IPS-18a (cell line): ENCODE measurements around the gene VSTM2B.

ENCODE experiments used
- H3K27ac ChIP-seq: one replicate; pipeline ENCODE4 v1.5.1; 2013; ENCODE audit warnings: low read length
- H3K27me3 ChIP-seq: one replicate; pipeline ENCODE4 v1.6.1; 2013; ENCODE audit warnings: mild to moderate bottlenecking, low read length; ENCODE audit not compliant: control insufficient read depth, insufficient read depth
- H3K36me3 ChIP-seq: one replicate; pipeline ENCODE4 v1.6.1; 2013; ENCODE audit warnings: low read depth, low read length; ENCODE audit not compliant: control insufficient read depth
- H3K4me1 ChIP-seq: one replicate; pipeline ENCODE4 v1.6.1; 2013; ENCODE audit warnings: low read depth, low read length; ENCODE audit not compliant: control insufficient read depth
- H3K4me3 ChIP-seq: one replicate; pipeline ENCODE4 v1.5.1; 2013; ENCODE audit warnings: low read length
- H3K9ac ChIP-seq: one replicate; pipeline ENCODE4 v1.6.1; 2013; ENCODE audit warnings: mild to moderate bottlenecking, low read length, moderate library complexity
- H3K9me3 ChIP-seq: one replicate; pipeline ENCODE4 v1.6.1; 2013; ENCODE audit warnings: low read depth, low read length; ENCODE audit not compliant: control insufficient read depth

VSTM2B gene

GRCh38 chr19:29535214-29535831 is 9.5 kb downstream of the VSTM2B start:
- no peaks in the 10 kb centered on the region for H3K36me3 ChIP-seq
- H3K9ac ChIP-seq: no peak overlapping the region
- H3K4me3 ChIP-seq: no peak overlapping the region
- peaks cover 19% of the 10 kb centered on the region for H3K27me3 ChIP-seq
- H3K27ac ChIP-seq: no peak overlapping the region
- no peaks in the 10 kb centered on the region for H3K9me3 ChIP-seq
- H3K4me1 ChIP-seq: peaks cover 7% of the 10 kb centered on the region

GRCh38 chr19:29535984-29536508 is 10.3 kb downstream of the VSTM2B start:
- peaks cover 12% of the 10 kb centered on the region for H3K27me3 ChIP-seq
- H3K4me1 ChIP-seq: peaks cover 7% of the 10 kb centered on the region
- no peak overlapping the region for H3K27ac ChIP-seq
- no peak overlapping the region for H3K9ac ChIP-seq
- H3K36me3 ChIP-seq: no peaks in the 10 kb centered on the region
- no peak overlapping the region for H3K4me3 ChIP-seq
- H3K9me3 ChIP-seq: no peaks in the 10 kb centered on the region

DNA sequence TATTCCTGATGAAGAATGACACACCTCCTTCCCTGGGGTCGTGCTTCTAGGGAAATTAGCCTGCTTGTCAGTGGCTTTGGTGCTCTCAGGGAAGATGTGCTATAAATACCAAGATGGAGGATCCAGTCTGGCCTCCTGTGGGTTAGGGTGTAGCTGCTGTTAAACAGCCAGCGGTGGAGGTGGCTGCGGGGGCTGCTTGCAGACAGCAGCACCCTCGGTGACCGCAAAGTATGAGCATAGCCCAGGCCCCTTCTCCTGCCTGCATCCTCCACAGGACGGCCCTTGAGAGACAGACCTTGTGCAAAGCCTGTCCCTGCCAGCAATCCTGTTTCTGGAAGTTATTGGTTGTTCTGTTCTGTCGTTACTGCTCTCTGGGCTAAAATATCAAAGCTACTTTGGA is 11.4 kb downstream of the VSTM2B start:
- no peaks in the 10 kb centered on the region for H3K36me3 ChIP-seq
- H3K9me3 ChIP-seq: no peaks in the 10 kb centered on the region
- no peak overlapping the region for H3K4me3 ChIP-seq
- no peak overlapping the region for H3K27ac ChIP-seq
- H3K4me1 ChIP-seq: peaks cover 4% of the 10 kb centered on the region
- no peak overlapping the region for H3K9ac ChIP-seq
- peaks cover under 1% of the 10 kb centered on the region for H3K27me3 ChIP-seq

- no peak overlapping the region for H3K27ac ChIP-seq
- H3K27me3 ChIP-seq: no peaks in the 10 kb centered on the region
- no peak overlapping the region for H3K4me3 ChIP-seq
- no peaks in the 10 kb centered on the region for H3K9me3 ChIP-seq
- no peaks in the 10 kb centered on the region for H3K36me3 ChIP-seq
- H3K9ac ChIP-seq: no peak overlapping the region
- H3K4me1 ChIP-seq: peaks cover 4% of the 10 kb centered on the region
Measured at GRCh38 chr19:29537601-29538000, 11.8 kb downstream of the VSTM2B start.

GRCh38 chr19:29538146-29538545 is 12.4 kb downstream of the VSTM2B start:
- Histone ChIP-seq H3K27ac (no peak overlapping the region), H3K27me3 (no peaks in the 10 kb centered on the region), H3K4me3 (no peak overlapping the region), H3K4me1 (peaks cover 4% of the 10 kb centered on the region), H3K36me3 (no peaks in the 10 kb centered on the region), H3K9ac (no peak overlapping the region), H3K9me3 (no peaks in the 10 kb centered on the region)

DNA sequence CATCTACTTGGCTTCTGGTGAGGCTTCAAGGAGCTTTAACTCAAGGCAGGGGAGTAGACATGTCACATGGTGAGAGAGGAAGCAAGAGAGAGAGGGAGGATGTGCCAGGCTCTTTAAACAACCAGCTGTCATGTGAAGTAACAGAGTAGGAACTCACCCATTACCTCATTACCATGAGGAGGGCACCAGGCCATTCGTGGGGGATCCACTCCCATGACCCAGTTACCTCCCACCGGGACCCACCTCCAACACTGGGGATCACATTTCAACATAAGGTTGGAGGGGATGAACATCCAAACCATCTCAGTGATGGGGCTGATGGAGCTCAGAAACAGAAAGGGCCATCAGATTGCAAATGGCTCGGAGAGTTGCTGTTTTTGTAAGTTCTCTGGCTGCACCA is 12.9 kb downstream of the VSTM2B start:
- Histone ChIP-seq H3K27me3 (no peaks in the 10 kb centered on the region), H3K9ac (no peak overlapping the region), H3K4me3 (no peak overlapping the region), H3K9me3 (no peaks in the 10 kb centered on the region), H3K4me1 (peaks cover 4% of the 10 kb centered on the region), H3K36me3 (no peaks in the 10 kb centered on the region), H3K27ac (no peak overlapping the region)

- H3K27ac ChIP-seq: no peak overlapping the region
- H3K9me3 ChIP-seq: no peaks in the 10 kb centered on the region
- H3K4me3 ChIP-seq: no peak overlapping the region
- H3K9ac ChIP-seq: no peak overlapping the region
- H3K27me3 ChIP-seq: no peaks in the 10 kb centered on the region
- H3K4me1 ChIP-seq: peaks cover 4% of the 10 kb centered on the region
- no peaks in the 10 kb centered on the region for H3K36me3 ChIP-seq
Measured at GRCh38 chr19:29539131-29539530, 13.3 kb downstream of the VSTM2B start.

DNA sequence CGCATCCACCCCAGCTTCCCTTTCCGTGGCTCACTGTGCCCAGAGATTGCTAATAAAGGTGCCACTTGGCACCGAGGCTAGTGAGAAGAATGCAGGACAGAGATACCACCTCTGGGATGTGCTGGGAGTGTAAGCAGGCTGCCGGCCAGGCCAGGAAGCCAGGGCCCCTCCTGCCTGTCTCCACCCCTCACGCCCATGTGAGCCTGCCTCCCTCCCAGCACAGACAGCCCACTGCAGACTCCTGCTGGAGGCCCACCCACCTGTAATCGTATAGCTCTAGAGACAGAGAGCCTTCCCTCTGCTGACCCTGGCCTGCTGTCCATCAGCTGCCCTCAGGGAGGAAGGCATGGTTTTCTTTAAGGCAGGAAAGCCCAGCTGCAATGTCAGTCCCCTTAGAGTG is 13.9 kb downstream of the VSTM2B start:
- H3K36me3 ChIP-seq: no peaks in the 10 kb centered on the region
- H3K9me3 ChIP-seq: no peaks in the 10 kb centered on the region
- H3K9ac ChIP-seq: no peak overlapping the region
- H3K27me3 ChIP-seq: no peaks in the 10 kb centered on the region
- H3K4me1 ChIP-seq: peaks cover 4% of the 10 kb centered on the region
- no peak overlapping the region for H3K27ac ChIP-seq
- H3K4me3 ChIP-seq: no peak overlapping the region

DNA sequence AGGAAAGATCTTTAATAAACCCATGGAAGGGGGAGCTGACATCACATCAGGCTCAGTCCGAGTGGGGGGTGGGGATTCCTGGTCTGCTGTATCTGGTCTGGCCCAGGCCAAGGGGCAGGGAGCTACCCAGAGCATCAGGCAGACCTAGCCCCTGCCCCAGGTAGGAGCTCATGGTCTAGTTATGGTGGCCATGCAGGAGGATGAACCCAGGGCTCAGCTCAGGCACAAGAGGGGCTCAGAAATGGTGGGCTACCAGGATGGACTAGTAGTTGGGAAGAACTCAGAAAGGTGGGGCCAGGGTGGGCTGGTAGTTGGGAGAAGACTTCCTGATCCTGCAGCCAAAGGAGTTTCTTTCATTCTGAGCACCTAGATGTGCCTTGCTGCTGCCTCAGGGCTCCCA is 14.3 kb downstream of the VSTM2B start:
- Histone ChIP-seq H3K27me3 (no peaks in the 10 kb centered on the region), H3K4me3 (no peak overlapping the region)

GRCh38 chr19:29541473-29542253 is 15.9 kb downstream of the VSTM2B start:
- no peaks in the 10 kb centered on the region for H3K27me3 ChIP-seq
- H3K9ac ChIP-seq: no peak overlapping the region
- H3K9me3 ChIP-seq: no peaks in the 10 kb centered on the region
- H3K4me1 ChIP-seq: no peaks in the 10 kb centered on the region
- H3K27ac ChIP-seq: no peak overlapping the region
- H3K4me3 ChIP-seq: no peak overlapping the region
- H3K36me3 ChIP-seq: no peaks in the 10 kb centered on the region

More for the DNA sequence above, 14.3 kb downstream of the VSTM2B start:
- Histone ChIP-seq H3K36me3 (no peaks in the 10 kb centered on the region), H3K9ac (no peak overlapping the region), H3K27ac (no peak overlapping the region), H3K9me3 (no peaks in the 10 kb centered on the region), H3K4me1 (peaks cover under 1% of the 10 kb centered on the region)

- H3K9me3 ChIP-seq: no peaks in the 10 kb centered on the region
- H3K36me3 ChIP-seq: no peaks in the 10 kb centered on the region
- H3K27me3 ChIP-seq: no peaks in the 10 kb centered on the region
- H3K27ac ChIP-seq: no peak overlapping the region
- no peak overlapping the region for H3K4me3 ChIP-seq
- H3K9ac ChIP-seq: no peak overlapping the region
- no peaks in the 10 kb centered on the region for H3K4me1 ChIP-seq
Measured at GRCh38 chr19:29542327-29542726, 16.5 kb downstream of the VSTM2B start.

GRCh38 chr19:29542776-29543175 is 17.0 kb downstream of the VSTM2B start:
- Histone ChIP-seq H3K36me3 (no peaks in the 10 kb centered on the region), H3K9ac (no peak overlapping the region), H3K27me3 (no peaks in the 10 kb centered on the region), H3K9me3 (no peaks in the 10 kb centered on the region), H3K4me3 (no peak overlapping the region), H3K27ac (no peak overlapping the region), H3K4me1 (no peaks in the 10 kb centered on the region)
